AG04450 (cell line): ENCODE results near the gene C17orf67. TPM values are rescaled to one million over a fixed set of nuclear protein-coding genes. Genes with fewer than 3 reads are reported as not detected.

Experiments
- CTCF ChIA-PET: fragments of 300-600, 350-600 bp; formaldehyde crosslinking; extraction: SDS; loops from one replicate; lab custom pipeline; 2022; ENCODE audit warnings: antibody characterized with exemption, inconsistent platforms; lab: Charles Lee
- POLR2A ChIA-PET: fragments of 350-600 bp; formaldehyde crosslinking; extraction: SDS; loops from one replicate; lab custom pipeline; 2021; ENCODE audit warnings: antibody characterized with exemption, inconsistent platforms; lab: Yijun Ruan, JAX
- DNase-seq: peaks from one replicate; pipeline ENCODE4 v3.0.0-alpha.2; 2011; ENCODE audit warnings: low read depth, low spot score
- H3K27ac ChIP-seq: one replicate; pipeline ENCODE4 v1.5.1; 2012; ENCODE audit warnings: low read depth, low read length, control low read depth
- H3K27me3 ChIP-seq: one replicate; pipeline ENCODE4 v1.6.0; 2012; ENCODE audit warnings: low read length; ENCODE audit not compliant: control insufficient read depth, insufficient read depth
- H3K4me3 ChIP-seq: 2 replicates; pipeline ENCODE4 v1.5.1; 2011; ENCODE audit warnings: mild to moderate bottlenecking, low read depth, low read length, control low read depth
- H3K9me3 ChIP-seq: 2 replicates; pipeline ENCODE4 v1.5.1; 2012; ENCODE audit warnings: low read length; ENCODE audit not compliant: control insufficient read depth, insufficient read depth
- CTCF ChIP-seq: IDR thresholded peaks from 2 replicates; pipeline ENCODE4 v1.5.1; 2011; ENCODE audit warnings: low read depth, low read length, control low read depth, inconsistent platforms
- polyA plus RNA-seq: library from polyadenylated mRNA; depleted of rRNA; stranded (reverse); fragments of >200 nt; gene quantifications from 2 replicates; pipeline ENCODE4 v1.2.3, GENCODE V29; 2011

Gene C17orf67
- polyA plus RNA-seq, 1 experiment: 0.76 TPM

GRCh38 chr17:56792267-56792666 lies 41.5 kb downstream of the C17orf67 start:
- no peak overlapping the region for H3K27ac ChIP-seq
- TF ChIP-seq CTCF: no peak
- H3K27me3 ChIP-seq: peaks cover 8% of the 10 kb centered on the region
- H3K9me3 ChIP-seq: no peaks in the 10 kb centered on the region
- DNase-seq: no peak
- POLR2A ChIA-PET: no interaction called here
- CTCF ChIA-PET: interaction anchor here (1.2 kb wide), 1 partner anchor 77 kb away, joined by 5 read pairs; no protein-coding TSS in a partner anchor
- no peak overlapping the region for H3K4me3 ChIP-seq

DNA sequence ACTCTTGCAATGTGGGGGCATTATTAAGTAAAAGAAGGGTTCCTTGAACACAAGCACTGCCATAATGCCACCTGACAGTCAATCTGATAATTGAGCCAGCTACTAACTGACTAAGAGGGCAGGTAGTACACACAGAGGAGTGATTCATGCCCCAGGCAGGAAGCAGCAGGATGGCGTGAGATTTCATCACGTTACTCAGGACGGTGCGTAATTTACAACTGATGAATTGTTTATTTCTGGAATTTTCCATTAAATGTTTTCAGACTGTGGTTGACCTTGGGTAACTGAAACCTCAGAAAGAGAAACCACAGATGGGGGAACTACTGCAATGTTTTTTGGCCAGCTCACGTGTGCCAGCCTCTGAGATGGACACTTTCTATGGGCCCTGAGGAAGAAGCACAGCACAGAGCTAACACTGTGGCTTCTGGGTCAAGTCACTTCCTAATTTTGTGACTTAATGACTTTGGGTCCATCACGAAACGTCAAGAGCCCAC lies 46.7 kb downstream of the C17orf67 start:
- TF ChIP-seq CTCF: no peak

DNA sequence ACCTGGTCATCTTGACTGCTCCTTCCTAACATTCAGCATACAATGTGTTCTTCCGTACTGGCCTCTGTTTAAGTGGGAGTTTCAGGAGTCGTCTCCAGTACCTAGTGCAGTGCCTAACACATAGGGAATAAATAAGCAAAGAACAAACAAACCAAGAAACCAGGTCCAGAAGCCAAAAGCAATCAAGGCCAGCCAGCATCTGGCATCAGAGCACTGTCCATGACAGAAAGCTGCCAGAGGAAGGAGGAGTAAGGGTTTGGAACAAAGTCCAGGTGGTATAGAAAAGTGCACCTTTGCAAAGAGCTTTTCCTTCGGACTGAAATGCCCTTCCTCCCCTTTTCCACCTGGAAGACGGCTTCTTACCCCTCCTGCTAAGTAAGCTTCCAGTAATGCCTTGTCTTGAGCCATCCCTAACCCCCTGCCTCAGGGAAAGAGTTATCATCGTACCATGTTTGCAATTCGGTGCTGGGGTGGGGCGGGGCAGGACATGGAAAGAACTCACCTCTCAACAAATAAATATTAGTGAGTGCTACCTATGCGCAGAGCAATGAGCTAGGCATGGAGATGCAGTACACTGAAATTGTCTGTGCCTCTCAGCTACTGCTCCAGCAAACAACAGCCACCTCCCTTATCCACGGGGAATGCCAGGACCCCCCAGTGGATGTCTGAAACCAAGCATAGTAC lies 47.6 kb downstream of the C17orf67 start:
- CTCF ChIA-PET: interaction anchor here (1.2 to 1.3 kb wide), 2 partner anchors 33 to 34 kb away, joined by 3 to 11 read pairs; no protein-coding TSS in a partner anchor
- no peak for TF ChIP-seq CTCF
- no peak overlapping the region for H3K27ac ChIP-seq

More for the DNA sequence above, 46.7 kb downstream of the C17orf67 start:
- peak overlapping the region; percentile 79 for H3K27ac ChIP-seq
- no peaks in the 10 kb centered on the region for H3K9me3 ChIP-seq
- POLR2A ChIA-PET: interaction anchor here (1.0 to 1.5 kb wide), 2 partner anchors 29 to 105 kb away, joined by 4 to 5 read pairs; no protein-coding TSS in a partner anchor
- CTCF ChIA-PET: interaction anchor here (0.9 to 2.9 kb wide), 4 partner anchors 7 to 33 kb away, joined by 3 to 11 read pairs (median 8); no protein-coding TSS in a partner anchor
- peak; percentile 91 for DNase-seq
- no peak overlapping the region for H3K4me3 ChIP-seq
- H3K27me3 ChIP-seq: no peaks in the 10 kb centered on the region

DNA sequence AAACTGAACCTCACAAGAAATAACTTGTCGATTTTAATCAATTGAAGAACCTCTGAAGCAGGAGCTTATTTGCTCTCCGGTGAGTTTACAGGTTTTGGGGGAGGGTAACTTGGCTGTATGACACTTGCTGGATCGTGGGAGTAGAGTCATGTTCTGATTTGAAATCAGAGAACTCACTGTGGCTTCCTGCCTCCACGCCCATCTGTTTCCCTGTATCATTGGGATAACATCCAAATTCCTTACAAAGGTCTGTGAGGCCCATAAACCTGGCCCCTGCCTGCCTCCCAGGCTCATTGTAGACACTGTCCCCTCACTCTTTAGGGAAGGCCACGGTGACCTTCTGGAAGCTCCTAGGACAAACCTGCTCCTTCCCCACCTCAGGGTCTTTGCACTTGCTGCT lies 48.3 kb downstream of the C17orf67 start:
- Histone ChIP-seq H3K27me3 (no peaks in the 10 kb centered on the region), H3K27ac (no peak overlapping the region), H3K9me3 (no peaks in the 10 kb centered on the region), H3K4me3 (no peak overlapping the region)
- POLR2A ChIA-PET: interaction anchor here (0.6 kb wide), 1 partner anchor 134 kb away, joined by 4 read pairs; no protein-coding TSS in a partner anchor
- no peak for DNase-seq
- CTCF ChIA-PET: interaction anchor here (0.6 to 1.5 kb wide), 5 partner anchors 33 to 194 kb away, joined by 3 to 10 read pairs (median 4); partner anchors contain the start of gene TRIM25
- no peak for TF ChIP-seq CTCF

More for the DNA sequence above, 47.6 kb downstream of the C17orf67 start:
- POLR2A ChIA-PET: interaction anchor here (1.5 kb wide), 1 partner anchor 29 kb away, joined by 5 read pairs; no protein-coding TSS in a partner anchor
- H3K27me3 ChIP-seq: no peaks in the 10 kb centered on the region
- DNase-seq: no peak
- H3K4me3 ChIP-seq: no peak overlapping the region
- H3K9me3 ChIP-seq: no peaks in the 10 kb centered on the region
